ENCODE data around the gene CCL3.

DNA sequence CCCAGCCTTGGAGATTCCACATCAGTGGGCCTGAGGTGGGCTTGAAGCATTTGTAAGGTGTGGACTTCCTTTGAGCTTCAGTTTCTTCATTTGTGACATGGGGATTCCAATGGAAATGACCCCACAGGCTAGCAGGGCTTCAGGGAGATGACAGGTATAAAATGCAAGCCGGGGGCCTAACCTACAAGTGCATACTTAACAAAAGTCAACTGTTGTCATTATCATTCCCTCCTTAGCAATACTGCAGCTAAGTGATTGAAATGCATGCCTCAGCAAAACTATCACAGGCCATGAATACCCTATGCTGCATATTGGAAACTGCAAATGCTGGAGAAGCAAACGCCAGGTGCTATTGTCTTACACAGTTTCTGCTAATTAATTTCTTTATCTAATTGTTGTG is 33.5 kb upstream of the CCL3 start:
- TF ChIP-seq, protein P1, sequence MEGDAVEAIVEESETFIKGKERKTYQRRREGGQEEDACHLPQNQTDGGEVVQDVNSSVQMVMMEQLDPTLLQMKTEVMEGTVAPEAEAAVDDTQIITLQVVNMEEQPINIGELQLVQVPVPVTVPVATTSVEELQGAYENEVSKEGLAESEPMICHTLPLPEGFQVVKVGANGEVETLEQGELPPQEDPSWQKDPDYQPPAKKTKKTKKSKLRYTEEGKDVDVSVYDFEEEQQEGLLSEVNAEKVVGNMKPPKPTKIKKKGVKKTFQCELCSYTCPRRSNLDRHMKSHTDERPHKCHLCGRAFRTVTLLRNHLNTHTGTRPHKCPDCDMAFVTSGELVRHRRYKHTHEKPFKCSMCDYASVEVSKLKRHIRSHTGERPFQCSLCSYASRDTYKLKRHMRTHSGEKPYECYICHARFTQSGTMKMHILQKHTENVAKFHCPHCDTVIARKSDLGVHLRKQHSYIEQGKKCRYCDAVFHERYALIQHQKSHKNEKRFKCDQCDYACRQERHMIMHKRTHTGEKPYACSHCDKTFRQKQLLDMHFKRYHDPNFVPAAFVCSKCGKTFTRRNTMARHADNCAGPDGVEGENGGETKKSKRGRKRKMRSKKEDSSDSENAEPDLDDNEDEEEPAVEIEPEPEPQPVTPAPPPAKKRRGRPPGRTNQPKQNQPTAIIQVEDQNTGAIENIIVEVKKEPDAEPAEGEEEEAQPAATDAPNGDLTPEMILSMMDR (conservative IDR thresholded peaks at IDR 0.05; ENCODE audit: low read depth, low read length): no peak
- TF ChIP-seq RCOR1 (IDR thresholded peaks at IDR 0.05; ENCODE audit: insufficient replicate concordance, low read length) (no peak), SMC3 (IDR thresholded peaks at IDR 0.05; ENCODE audit: low read depth, low read length) (no peak), POLR2A (IDR thresholded peaks at IDR 0.05; ENCODE audit: low read depth, low read length) (no peak), RAD21 (IDR thresholded peaks at IDR 0.05; ENCODE audit: low read length) (no peak), RFX5 (IDR thresholded peaks at IDR 0.05; ENCODE audit: low read depth, low read length) (no peak), MAFK (IDR thresholded peaks at IDR 0.05; ENCODE audit: low read depth, low read length) (peak; percentile 42; the same call in 1 of the 2 replicates), CHD1 (IDR thresholded peaks at IDR 0.05; ENCODE audit: low read depth, low read length) (no peak), ELK1 (IDR thresholded peaks at IDR 0.05; ENCODE audit: borderline replicate concordance, low read depth, low read length) (no peak), NFE2L2 (IDR thresholded peaks at IDR 0.05; ENCODE audit: low read depth, low read length) (no peak)
